Hepatocyte (in vitro differentiated cells): ENCODE results near the gene ZNF804A.

ENCODE experiments used
- EZH2 ChIP-seq: fragments of 200-600 bp; sonication (generic); IDR thresholded peaks from 2 replicates; pipeline ENCODE4 v1.6.1; 2016; ENCODE audit warnings: antibody characterized with exemption, mild to moderate bottlenecking, borderline replicate concordance
- EZH2phosphoT487 ChIP-seq: fragments of 200-600 bp; sonication (generic); IDR thresholded peaks from one replicate; pipeline ENCODE4 v1.6.1; 2018; ENCODE audit warnings: antibody characterized with exemption, mild to moderate bottlenecking, low read depth, moderate library complexity; ENCODE audit not compliant: unreplicated experiment, severe bottlenecking
- TF ChIP-seq, protein P1 (sequence below): fragments of 200-600 bp; sonication (generic); IDR thresholded peaks from 2 replicates; pipeline ENCODE4 v1.5.1; 2016; ENCODE audit warnings: antibody characterized with exemption, mild to moderate bottlenecking; ENCODE audit not compliant: poor library complexity

- TF ChIP-seq EZH2 (no peak), EZH2phosphoT487 (no peak)
- TF ChIP-seq, protein P1, sequence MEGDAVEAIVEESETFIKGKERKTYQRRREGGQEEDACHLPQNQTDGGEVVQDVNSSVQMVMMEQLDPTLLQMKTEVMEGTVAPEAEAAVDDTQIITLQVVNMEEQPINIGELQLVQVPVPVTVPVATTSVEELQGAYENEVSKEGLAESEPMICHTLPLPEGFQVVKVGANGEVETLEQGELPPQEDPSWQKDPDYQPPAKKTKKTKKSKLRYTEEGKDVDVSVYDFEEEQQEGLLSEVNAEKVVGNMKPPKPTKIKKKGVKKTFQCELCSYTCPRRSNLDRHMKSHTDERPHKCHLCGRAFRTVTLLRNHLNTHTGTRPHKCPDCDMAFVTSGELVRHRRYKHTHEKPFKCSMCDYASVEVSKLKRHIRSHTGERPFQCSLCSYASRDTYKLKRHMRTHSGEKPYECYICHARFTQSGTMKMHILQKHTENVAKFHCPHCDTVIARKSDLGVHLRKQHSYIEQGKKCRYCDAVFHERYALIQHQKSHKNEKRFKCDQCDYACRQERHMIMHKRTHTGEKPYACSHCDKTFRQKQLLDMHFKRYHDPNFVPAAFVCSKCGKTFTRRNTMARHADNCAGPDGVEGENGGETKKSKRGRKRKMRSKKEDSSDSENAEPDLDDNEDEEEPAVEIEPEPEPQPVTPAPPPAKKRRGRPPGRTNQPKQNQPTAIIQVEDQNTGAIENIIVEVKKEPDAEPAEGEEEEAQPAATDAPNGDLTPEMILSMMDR = peak; percentile 25
Measured at GRCh38 chr2:184596819-184597411, 1.4 kb upstream of the ZNF804A start.
